Immature natural killer cell (primary cell): ENCODE measurements around the gene CALML4. TPM values are rescaled to one million over a fixed set of nuclear protein-coding genes. Genes with fewer than 3 reads are reported as not detected.
"Not testable (repeated sequence)": the region's sequence is repeated elsewhere in the genome, so short reads cannot be mapped to it uniquely, and the experiment has no call there.

Experiments
- DNase-seq, 3 donors: peaks; one replicate each; pipeline ENCODE4 v3.0.0; 2022; ENCODE audit warnings: mixed read lengths in 1 of 3
- H3K27ac Mint-ChIP-seq, 6 donors: one replicate each; pipeline ENCODE4 v1.8.0; 2020; ENCODE audit warnings: mixed read lengths in 6 of 6, mild to moderate bottlenecking in 5 of 6, inconsistent platforms in 4 of 6, moderate library complexity in 3 of 6
- H3K27me3 Mint-ChIP-seq, 3 donors: one replicate each; pipeline ENCODE4 v1.8.0; 2020 to 2021; ENCODE audit warnings: low read depth in 3 of 3, mild to moderate bottlenecking in 3 of 3, mixed read lengths in 3 of 3, moderate library complexity in 3 of 3, inconsistent platforms in 1 of 3
- H3K36me3 Mint-ChIP-seq, 3 donors: one replicate each; pipeline ENCODE4 v1.8.0; 2020; ENCODE audit warnings: mixed read lengths in 3 of 3, inconsistent platforms in 2 of 3, mild to moderate bottlenecking in 2 of 3
- H3K4me1 Mint-ChIP-seq, 2 donors: one replicate each; pipeline ENCODE4 v1.8.0; 2020; ENCODE audit warnings: inconsistent platforms in 2 of 2, mild to moderate bottlenecking in 2 of 2, mixed read lengths in 2 of 2, moderate library complexity in 1 of 2
- H3K4me3 Mint-ChIP-seq, 5 donors: one replicate each; pipeline ENCODE4 v1.8.0; 2020; ENCODE audit warnings: mild to moderate bottlenecking in 5 of 5, mixed read lengths in 5 of 5, inconsistent platforms in 3 of 5, moderate library complexity in 3 of 5
- H3K9me3 Mint-ChIP-seq, 6 donors: one replicate each; pipeline ENCODE4 v1.8.0; 2020; ENCODE audit warnings: mild to moderate bottlenecking in 6 of 6, mixed read lengths in 6 of 6, inconsistent platforms in 4 of 6, moderate library complexity in 3 of 6
- polyA plus RNA-seq, 3 donors: library from polyadenylated mRNA; unstranded; fragments of 300-500 nt; fragmentation: Illumina TruSeq; gene quantifications; one replicate each; pipeline ENCODE4 v1.2.3, GENCODE V29; 2021

Gene CALML4
- polyA plus RNA-seq, 3 donors from 2014 or later = 0.37 to 4.2 TPM; not detected in 1

- no peak for DNase-seq
- peaks cover 0 to 2% (median 0%) of the 10 kb centered on the region in 3 donors for H3K27me3 Mint-ChIP-seq
- H3K4me1 Mint-ChIP-seq = peaks cover 3 to 5% of the 10 kb centered on the region in 2 donors
- H3K27ac Mint-ChIP-seq = peak overlapping the region in 3 of 6 donors; percentile 10 to 49 (median 18)
- no peaks in the 10 kb centered on the region for H3K36me3 Mint-ChIP-seq
- H3K9me3 Mint-ChIP-seq = no peaks in the 10 kb centered on the region
- H3K4me3 Mint-ChIP-seq = no peak overlapping the region
Measured at GRCh38 chr15:68208636-68209240, 3.6 kb upstream of the CALML4 start.

- peaks cover 0 to 2% (median 0%) of the 10 kb centered on the region in 3 donors for H3K27me3 Mint-ChIP-seq
- peak overlapping the region in 1 of 6 donors; percentile 76 for H3K27ac Mint-ChIP-seq
- no peak for DNase-seq
- peaks cover 3 to 5% of the 10 kb centered on the region in 2 donors for H3K4me1 Mint-ChIP-seq
- no peaks in the 10 kb centered on the region for H3K36me3 Mint-ChIP-seq
- no peak overlapping the region for H3K4me3 Mint-ChIP-seq
- H3K9me3 Mint-ChIP-seq = no peaks in the 10 kb centered on the region
Measured at GRCh38 chr15:68208136-68208535, 3.0 kb upstream of the CALML4 start.

- Mint-ChIP-seq H3K4me1 (peaks cover 3 to 5% of the 10 kb centered on the region in 2 donors), H3K4me3 (no peak overlapping the region), H3K27ac (no peak overlapping the region)
Measured at GRCh38 chr15:68207176-68207935, 2.2 kb upstream of the CALML4 start.

GRCh38 chr15:68206711-68207151 lies 1.6 kb upstream of the CALML4 start:
- Mint-ChIP-seq H3K27ac (no peak overlapping the region), H3K36me3 (no peaks in the 10 kb centered on the region), H3K4me1 (peaks cover 3 to 5% of the 10 kb centered on the region in 2 donors), H3K4me3 (no peak overlapping the region), H3K27me3 (peaks cover 0 to 2% (median 0%) of the 10 kb centered on the region in 3 donors), H3K9me3 (no peaks in the 10 kb centered on the region)
- DNase-seq = no peak

More at GRCh38 chr15:68207176-68207935, 2.2 kb upstream of the CALML4 start:
- no peaks in the 10 kb centered on the region for H3K36me3 Mint-ChIP-seq
- H3K9me3 Mint-ChIP-seq = no peaks in the 10 kb centered on the region
- peaks cover 0 to 2% (median 0%) of the 10 kb centered on the region in 3 donors for H3K27me3 Mint-ChIP-seq
- DNase-seq = no peak

- Mint-ChIP-seq H3K36me3 (no peaks in the 10 kb centered on the region), H3K27me3 (peaks cover 0 to 2% (median 0%) of the 10 kb centered on the region in 3 donors), H3K9me3 (no peaks in the 10 kb centered on the region), H3K27ac (no peak overlapping the region), H3K4me3 (no peak overlapping the region), H3K4me1 (peaks cover 3 to 5% of the 10 kb centered on the region in 2 donors)
- DNase-seq = no peak
Measured at GRCh38 chr15:68205954-68206539, 915 bp upstream of the CALML4 start.

- Mint-ChIP-seq H3K4me1 (peaks cover 3 to 5% of the 10 kb centered on the region in 2 donors), H3K27me3 (no peaks in the 10 kb centered on the region), H3K27ac (no peak overlapping the region), H3K9me3 (no peaks in the 10 kb centered on the region), H3K4me3 (no peak overlapping the region), H3K36me3 (no peaks in the 10 kb centered on the region)
- DNase-seq = no peak
Measured at GRCh38 chr15:68205558-68205944, 419 bp upstream of the CALML4 start.

GRCh38 chr15:68204361-68204760 lies 771 bp downstream of the CALML4 start:
- H3K27me3 Mint-ChIP-seq = no peaks in the 10 kb centered on the region
- H3K27ac Mint-ChIP-seq = no peak overlapping the region
- no peak overlapping the region for H3K4me3 Mint-ChIP-seq
- no peak for DNase-seq
- H3K9me3 Mint-ChIP-seq = no peaks in the 10 kb centered on the region
- no peaks in the 10 kb centered on the region for H3K36me3 Mint-ChIP-seq
- H3K4me1 Mint-ChIP-seq = peaks cover 0 to 2% of the 10 kb centered on the region in 2 donors

- no peak for DNase-seq
- no peaks in the 10 kb centered on the region for H3K36me3 Mint-ChIP-seq
- no peaks in the 10 kb centered on the region for H3K9me3 Mint-ChIP-seq
- H3K4me1 Mint-ChIP-seq = peaks cover 0 to 2% of the 10 kb centered on the region in 2 donors
- no peaks in the 10 kb centered on the region for H3K27me3 Mint-ChIP-seq
- H3K4me3 Mint-ChIP-seq = no peak overlapping the region
- H3K27ac Mint-ChIP-seq = no peak overlapping the region
Measured at GRCh38 chr15:68203956-68204355, 1.2 kb downstream of the CALML4 start.

GRCh38 chr15:68203486-68203885 lies 1.6 kb downstream of the CALML4 start:
- Mint-ChIP-seq H3K27me3 (no peaks in the 10 kb centered on the region), H3K9me3 (no peaks in the 10 kb centered on the region), H3K27ac (no peak overlapping the region), H3K4me1 (peaks cover 0 to 2% of the 10 kb centered on the region in 2 donors), H3K4me3 (no peak overlapping the region), H3K36me3 (no peaks in the 10 kb centered on the region)
- DNase-seq = no peak

- not testable (repeated sequence) for DNase-seq, H3K9me3 Mint-ChIP-seq, H3K36me3 Mint-ChIP-seq, H3K4me3 Mint-ChIP-seq, H3K27ac Mint-ChIP-seq, H3K4me1 Mint-ChIP-seq, H3K27me3 Mint-ChIP-seq
Measured at GRCh38 chr15:68202994-68203393, 2.1 kb downstream of the CALML4 start.

- peaks cover 0 to 2% of the 10 kb centered on the region in 2 donors for H3K4me1 Mint-ChIP-seq
- no peaks in the 10 kb centered on the region for H3K9me3 Mint-ChIP-seq
- H3K36me3 Mint-ChIP-seq = no peaks in the 10 kb centered on the region
- DNase-seq = no peak
- no peak overlapping the region for H3K4me3 Mint-ChIP-seq
- no peaks in the 10 kb centered on the region for H3K27me3 Mint-ChIP-seq
- peak overlapping the region in 1 of 6 donors; percentile 40 for H3K27ac Mint-ChIP-seq
Measured at GRCh38 chr15:68201879-68202261, 3.3 kb downstream of the CALML4 start.

GRCh38 chr15:68201153-68201878 lies 3.8 kb downstream of the CALML4 start:
- Mint-ChIP-seq H3K4me3 (no peak overlapping the region), H3K36me3 (no peaks in the 10 kb centered on the region), H3K4me1 (peaks cover 0 to 2% of the 10 kb centered on the region in 2 donors), H3K27me3 (no peaks in the 10 kb centered on the region), H3K9me3 (no peaks in the 10 kb centered on the region), H3K27ac (no peak overlapping the region)
- DNase-seq = no peak

- Mint-ChIP-seq H3K4me3 (no peak overlapping the region), H3K4me1 (no peaks in the 10 kb centered on the region), H3K36me3 (no peaks in the 10 kb centered on the region), H3K27me3 (no peaks in the 10 kb centered on the region), H3K9me3 (no peaks in the 10 kb centered on the region), H3K27ac (no peak overlapping the region)
- no peak for DNase-seq
Measured at GRCh38 chr15:68200016-68200861, 4.9 kb downstream of the CALML4 start.
